NCI-H146 (cell line): ENCODE data around the gene GAB1.

ENCODE experiments used
- DNase-seq: peaks from one replicate; lab custom pipeline; 2025; lab: John Stamatoyannopoulos, UW

The GAB1 gene

DNA sequence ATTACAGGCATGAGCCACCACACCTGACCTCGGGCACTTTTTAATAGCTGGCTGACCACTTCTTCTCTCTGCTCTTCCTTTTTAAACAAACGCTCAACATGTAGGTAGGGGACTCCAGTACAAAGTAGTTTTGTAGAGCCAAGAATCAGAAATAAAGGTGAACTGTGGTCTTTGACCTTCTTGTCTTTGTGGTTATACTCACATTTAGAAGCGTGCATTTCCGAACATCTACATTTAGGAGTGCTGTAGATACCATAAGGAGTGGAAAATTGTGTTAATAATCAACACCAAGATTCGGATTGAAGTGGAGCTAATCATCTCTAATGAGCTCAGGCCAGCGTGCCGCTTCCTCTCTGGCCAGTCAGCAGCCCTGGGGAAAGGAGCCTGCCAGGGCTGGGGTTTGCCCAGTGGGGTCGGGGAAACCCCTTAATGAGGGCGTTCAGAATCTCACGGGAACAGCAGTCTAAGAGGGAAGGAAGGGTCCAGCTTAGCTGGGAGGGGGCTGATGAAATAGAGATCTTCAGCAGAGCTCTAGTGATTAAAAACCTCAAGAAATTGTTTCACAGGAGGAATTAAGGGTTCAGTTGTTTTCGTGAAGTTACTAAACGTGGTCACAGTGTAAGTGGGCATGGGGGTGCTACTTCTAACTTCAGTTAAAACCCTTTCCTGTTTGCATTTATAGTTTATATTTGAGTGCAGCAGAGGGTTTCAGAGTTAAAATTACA is 81.2 kb downstream of the GAB1 start:
- no peak for DNase-seq

GRCh38 chr4:143420227-143420626 is 83.6 kb downstream of the GAB1 start:
- DNase-seq: no peak

DNA sequence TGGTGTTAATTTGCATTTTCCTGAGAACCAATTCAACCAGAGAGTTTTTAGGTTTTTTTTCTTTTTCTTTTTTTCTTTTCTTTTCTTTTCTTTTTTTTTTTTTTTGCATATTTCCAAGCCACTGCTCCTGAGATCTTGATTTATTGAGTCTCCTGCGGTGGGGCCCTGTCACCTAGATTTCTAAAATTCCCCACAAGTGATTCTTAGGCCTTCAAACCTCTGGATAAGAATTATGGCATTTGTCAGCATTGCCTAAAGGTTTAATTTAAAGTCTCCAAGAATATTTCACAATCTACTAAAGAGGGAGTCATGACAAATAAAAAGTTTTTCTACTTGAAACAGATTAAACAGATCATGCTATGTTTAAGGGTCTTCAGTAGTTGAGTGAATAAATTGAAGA is 84.9 kb downstream of the GAB1 start:
- no peak for DNase-seq

DNA sequence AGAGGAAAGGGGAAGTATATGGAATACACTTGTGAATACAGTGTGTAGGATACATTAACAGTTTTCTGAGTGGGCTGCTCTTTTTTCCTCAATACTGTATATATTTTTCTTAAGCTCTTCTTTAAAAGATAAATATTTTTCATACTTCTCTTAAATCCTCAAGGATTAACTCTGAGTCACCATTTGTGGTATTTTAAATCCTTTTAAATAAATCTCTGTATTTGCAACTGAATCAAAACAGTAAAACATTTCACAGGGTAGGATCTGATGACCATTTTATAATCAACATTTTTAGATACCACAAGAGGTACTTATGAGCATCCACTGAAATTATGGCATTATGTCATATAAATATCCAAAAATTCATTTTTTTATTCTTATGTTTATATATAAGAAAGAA is 87.6 kb downstream of the GAB1 start:
- no peak for DNase-seq

DNA sequence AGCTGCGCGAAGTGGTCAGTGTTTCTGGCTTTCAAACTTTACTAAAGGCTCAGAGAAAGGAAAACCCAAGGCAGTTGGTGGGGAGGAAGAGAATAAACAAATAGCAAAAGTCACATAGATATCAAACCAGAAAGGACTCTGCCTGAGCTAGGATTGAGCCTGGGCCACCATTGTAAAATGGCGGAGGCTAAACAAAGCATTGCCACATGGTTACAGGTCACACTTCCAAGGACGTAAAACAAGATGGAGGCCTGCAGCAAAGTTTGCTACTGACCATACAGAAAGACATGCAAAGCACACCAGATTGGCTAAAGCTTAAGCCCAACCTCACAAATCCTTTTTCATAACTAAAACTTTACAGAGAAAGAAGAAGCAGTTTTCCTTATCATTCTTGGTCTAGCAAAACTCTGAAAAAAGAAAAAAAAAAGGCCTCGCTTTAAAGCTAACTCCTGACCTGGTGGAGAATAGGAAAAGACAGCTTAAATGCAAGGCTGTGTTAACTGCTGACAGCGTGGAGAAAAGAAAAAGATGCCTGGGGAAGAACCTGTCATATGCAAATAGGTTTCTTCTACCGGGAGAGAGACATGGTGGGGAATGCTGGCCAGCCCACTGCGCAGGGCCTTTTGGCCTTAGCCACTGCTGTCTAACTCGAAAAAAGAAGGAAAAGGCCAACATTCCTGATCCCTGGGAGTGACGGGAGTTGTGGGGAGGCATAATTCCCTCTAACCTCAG is 95.0 kb downstream of the GAB1 start:
- DNase-seq: no peak

GRCh38 chr4:143432258-143432591 is 95.5 kb downstream of the GAB1 start:
- no peak for DNase-seq

DNA sequence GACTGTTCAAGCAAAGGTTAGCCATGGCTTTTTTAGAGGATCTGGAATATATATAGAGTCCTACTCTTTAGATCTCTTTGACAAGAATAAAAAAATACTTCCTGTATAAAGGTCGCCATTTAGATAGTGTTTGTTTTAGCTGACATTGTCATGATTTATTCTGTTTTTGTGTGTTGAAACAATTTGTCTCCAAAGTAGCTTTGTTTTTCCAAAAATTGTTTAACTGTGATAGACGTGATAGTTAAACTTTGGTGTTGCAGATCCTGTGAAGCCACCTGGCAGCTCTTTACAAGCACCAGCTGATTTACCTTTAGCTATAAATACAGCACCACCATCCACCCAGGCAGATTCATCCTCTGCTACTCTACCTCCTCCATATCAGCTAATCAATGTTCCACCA is 96.6 kb downstream of the GAB1 start:
- no peak for DNase-seq

DNA sequence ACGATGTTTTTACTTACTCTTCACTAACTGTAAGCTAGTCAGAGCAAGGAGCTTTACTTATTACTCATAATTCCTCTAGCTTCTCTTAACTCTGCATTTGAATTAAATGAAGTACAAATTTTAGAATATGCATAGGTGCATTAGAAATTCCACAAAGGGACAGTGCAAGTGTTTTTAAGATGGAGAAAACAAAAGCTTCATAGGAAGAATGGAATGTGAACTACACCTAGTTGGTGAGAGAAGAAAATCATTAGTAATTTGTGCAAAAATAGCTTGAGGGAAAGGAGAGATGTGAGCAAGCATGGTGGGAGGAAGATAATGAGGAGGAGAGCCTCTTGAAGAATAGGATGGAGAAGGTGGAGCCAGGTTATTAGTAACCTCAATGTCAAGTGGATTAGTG is 99.3 kb downstream of the GAB1 start:
- DNase-seq: no peak

- no peak for DNase-seq
Measured at GRCh38 chr4:143437476-143437875, 100.8 kb downstream of the GAB1 start.

DNA sequence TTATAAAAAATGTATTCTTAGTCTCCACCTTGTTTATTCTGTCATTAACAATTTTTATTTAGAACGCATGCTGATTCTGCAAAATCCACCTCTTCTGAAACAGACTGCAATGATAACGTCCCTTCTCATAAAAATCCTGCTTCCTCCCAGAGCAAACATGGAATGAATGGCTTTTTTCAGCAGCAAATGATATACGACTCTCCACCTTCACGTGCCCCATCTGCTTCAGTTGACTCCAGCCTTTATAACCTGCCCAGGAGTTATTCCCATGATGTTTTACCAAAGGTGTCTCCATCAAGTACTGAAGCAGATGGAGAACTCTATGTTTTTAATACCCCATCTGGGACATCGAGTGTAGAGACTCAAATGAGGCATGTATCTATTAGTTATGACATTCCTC is 101.3 kb downstream of the GAB1 start:
- DNase-seq: no peak

DNA sequence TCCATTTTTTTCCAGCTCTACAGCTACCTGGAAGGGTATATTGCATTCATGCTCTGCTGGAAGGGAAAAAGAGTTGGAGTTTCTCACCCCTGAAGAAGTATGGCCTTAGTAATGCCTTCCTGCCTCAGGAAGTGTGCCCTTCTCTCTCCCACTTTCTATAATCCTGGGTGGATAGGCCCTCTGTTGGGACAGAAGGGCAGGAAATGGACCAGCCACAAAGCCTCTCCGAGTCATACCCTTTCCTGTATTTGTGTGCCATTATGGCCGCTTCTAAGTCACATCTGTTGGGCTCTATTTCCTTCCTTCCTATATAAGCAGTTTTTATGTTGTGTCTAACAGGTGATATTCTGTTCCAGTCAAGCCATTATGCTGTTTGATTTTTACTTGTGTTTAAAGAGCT is 102.0 kb downstream of the GAB1 start:
- no peak for DNase-seq

DNA sequence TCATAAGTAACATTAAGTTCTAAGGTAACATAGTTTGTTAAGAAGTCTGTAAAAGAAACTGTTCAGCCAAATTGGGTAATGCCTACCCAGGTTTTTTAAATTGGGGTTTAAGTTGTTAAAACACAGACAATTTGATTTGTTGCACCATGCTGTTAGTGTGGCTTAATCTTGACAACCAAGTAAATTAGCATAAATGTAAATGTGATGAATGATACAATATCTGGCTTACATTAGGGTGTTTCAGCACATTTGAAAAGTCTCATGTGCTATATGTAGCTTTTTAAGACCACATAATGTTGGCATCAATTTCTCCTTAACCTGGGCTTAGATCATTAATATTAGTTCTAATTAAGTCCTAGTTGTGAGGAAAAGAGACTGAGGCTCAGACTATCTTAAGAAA is 104.4 kb downstream of the GAB1 start:
- no peak for DNase-seq

GRCh38 chr4:143441678-143442077 is 105.0 kb downstream of the GAB1 start:
- no peak for DNase-seq

- DNase-seq: no peak
Measured at GRCh38 chr4:143443728-143444127, 107.1 kb downstream of the GAB1 start.

GRCh38 chr4:143451186-143451585 is 114.5 kb downstream of the GAB1 start:
- no peak for DNase-seq

DNA sequence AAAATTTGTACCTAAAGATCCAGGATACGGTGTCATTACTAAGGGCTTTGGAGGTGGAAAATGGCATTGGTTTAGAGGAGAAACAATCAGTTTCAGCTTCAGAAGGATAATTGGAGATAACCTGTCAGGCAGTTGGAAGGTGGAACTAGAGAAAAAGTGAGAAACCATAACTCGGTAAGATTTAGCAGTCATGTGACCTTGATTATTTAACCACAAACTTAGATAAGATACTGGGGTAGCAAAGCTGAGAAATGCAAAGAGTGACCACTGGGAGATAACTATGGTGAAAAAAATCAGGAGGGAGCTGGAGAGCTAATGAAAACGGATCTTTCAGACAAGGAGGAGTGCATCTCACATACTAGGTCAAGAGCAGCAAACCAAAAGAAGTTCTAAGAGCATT is 118.5 kb downstream of the GAB1 start:
- DNase-seq: no peak

GRCh38 chr4:143458966-143459365 is 122.3 kb downstream of the GAB1 start:
- DNase-seq: no peak

DNA sequence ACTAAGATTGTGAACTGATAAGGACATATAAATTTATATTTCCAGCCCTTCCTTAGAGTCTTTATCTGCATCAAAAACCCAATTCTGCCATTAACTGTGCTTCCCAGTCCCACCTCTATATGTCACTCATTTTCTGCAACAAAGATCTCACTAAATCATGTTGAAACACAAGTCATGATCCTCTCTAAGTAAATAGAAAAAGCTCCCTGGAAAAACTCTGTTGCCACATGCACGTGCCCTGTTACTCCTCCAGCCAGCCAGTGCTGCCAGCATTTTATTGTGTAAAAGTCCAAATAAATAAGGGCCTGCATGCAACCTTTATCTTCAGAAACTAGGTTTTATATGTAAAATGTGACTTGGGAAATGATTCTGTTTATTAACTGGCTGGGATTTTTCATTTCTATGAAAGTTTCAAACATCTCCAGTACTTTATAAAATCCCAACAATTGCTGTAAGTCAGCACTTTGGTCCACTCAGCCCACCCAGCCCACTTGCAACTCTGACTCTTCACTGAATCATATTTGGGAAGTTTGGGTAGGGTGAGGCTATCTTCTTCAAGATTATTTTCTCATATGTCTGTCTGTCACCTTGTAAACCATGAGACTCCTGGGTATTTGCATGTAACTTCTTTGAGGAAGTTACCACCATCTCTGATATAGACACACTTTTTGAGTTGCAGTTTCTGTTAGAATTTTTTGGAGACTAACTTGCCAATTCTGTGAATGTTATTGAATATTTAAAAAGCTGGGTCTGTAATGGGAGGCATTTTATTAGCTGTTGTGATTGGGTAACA is 136.9 kb downstream of the GAB1 start:
- DNase-seq: no peak

GRCh38 chr4:143477487-143477886 is 140.8 kb downstream of the GAB1 start:
- no peak for DNase-seq

DNA sequence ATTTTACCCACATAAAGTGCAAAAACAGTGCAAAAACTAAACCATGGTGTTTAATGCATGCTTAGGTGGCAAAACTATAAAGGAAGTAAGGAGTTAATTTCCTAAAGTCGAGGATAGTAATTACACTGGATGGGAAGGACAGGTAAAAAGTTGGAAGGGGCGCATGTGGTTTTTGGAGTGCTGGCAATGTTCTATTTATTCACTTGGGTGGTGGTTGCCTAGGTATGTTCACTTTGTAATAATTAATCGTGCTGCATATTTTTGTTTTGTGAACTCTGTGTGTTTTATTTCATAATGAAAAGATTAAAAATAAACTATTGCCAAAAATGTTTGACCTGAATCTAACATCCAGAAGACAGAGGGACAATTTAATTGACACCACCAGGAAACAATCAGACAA is 144.7 kb downstream of the GAB1 start:
- DNase-seq: no peak

GRCh38 chr4:143482840-143483239 is 146.2 kb downstream of the GAB1 start:
- no peak for DNase-seq

DNA sequence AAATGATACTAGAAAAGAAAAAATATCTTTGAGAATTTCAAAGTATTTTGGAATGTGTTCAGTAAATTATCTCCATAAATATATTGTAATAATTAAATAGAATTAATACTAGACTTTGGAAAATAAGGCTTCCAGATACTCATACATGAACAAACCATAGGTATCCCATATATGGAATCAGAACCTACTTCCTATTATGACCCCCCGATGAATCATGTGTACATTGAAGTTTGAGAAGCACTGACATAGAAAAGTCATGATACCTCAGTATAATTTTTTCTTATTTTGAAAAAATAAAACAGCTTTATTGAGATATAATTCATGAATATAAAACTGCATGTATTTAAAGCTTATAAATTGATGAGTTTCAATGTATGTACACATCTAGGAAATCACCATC is 149.6 kb downstream of the GAB1 start:
- DNase-seq: no peak

- DNase-seq: no peak
Measured at GRCh38 chr4:143488687-143489086, 152.0 kb downstream of the GAB1 start.
